HK-2 (cell line): ENCODE data around the gene ADGRG6.
"Not testable (repeated sequence)": the region's sequence is repeated elsewhere in the genome, so short reads cannot be mapped to it uniquely, and the experiment has no call there.

Experiments
- DNase-seq: peaks from one replicate; pipeline ENCODE4 v3.0.0-alpha.2; 2018; ENCODE audit not compliant: unreplicated experiment

ADGRG6 gene

DNA sequence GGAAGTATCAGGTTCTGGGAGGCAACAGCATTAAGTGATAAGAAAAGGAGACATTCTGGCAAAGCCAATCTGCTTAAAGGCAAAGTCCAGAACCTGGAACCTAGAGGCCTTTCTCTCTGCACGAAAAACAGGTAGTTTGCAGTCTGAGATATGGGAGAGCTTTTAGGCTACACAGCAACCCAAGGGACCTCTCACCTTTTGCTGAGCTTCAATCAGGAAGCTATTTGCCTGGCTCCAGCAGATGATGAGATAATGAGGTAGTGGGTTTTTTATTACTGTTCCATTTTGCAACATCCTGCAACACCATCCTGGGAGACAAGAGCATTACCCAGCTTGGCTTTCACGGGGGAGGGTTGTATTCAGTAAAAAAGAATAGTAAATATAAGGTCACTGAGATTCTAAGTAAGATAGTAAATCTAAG is 143.1 kb downstream of the ADGRG6 start:
- DNase-seq, result no peak

DNA sequence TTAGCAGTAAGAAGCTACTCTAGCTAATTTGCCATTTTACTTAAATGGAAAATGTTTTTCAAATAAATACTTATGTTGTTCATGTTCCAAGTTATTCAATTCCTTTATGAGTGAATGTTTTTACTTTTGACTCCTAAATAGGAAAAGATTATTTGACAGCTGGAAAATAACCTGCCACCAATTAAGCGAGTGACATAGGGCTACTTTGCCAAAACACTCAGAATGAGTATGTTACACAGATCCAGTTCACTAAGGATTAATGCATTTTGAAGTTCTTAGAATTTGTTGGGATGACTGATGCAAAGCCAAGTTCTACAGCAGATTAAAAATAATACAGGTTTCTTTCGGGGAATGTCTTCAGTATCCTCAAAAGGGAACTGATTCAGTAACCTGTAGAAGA is 144.4 kb downstream of the ADGRG6 start:
- DNase-seq, result no peak

DNA sequence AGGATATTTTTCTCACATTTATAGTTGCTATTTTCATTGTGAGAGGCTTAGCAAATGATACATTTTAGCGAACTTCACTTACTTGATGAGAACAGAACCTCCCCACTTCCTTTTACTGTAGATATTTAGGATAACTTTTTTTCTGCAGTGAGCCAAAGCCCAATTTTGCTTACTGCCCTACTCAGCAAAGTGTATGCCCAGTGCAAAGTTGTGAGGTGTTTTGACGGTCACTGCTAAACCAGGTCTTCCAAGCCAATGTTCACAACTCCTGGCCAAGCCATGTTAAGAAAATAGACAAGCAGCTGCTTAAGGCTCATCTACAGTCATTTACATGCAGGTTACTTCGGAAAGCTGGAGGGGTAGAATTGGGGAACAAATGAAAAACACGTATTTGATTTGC is 144.8 kb downstream of the ADGRG6 start:
- DNase-seq, result no peak

DNA sequence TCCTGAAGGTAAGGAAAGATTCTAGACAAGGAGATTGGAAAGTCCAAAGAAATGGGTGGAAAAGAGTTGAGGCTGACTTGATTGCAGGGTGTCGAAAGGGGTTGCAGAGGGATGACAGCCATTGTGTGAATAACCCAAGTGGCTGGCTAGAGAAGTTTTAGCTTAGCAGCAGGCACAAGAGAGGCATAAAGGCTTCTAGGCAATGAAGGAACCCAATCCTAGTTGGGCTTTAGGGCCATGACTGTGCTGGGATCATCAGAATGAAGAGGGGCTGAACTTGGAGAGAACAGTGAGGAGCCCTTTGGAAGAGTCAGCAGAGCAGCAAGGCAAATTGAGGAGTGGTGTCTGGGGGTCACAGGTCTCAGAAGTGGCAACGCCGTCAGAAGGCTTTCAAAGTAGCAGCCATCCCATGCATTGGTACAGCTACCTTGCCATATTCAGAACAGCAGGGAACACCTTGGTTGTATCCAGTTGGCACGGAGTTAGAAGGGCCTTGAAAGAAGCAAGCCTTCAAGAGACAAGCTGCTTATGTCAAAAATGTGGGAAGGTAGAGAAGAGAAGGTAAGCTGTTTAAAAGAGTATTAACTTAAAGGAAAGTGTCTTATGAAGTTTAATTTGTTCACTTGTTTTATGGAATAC is 146.4 kb downstream of the ADGRG6 start:
- DNase-seq, result no peak

DNA sequence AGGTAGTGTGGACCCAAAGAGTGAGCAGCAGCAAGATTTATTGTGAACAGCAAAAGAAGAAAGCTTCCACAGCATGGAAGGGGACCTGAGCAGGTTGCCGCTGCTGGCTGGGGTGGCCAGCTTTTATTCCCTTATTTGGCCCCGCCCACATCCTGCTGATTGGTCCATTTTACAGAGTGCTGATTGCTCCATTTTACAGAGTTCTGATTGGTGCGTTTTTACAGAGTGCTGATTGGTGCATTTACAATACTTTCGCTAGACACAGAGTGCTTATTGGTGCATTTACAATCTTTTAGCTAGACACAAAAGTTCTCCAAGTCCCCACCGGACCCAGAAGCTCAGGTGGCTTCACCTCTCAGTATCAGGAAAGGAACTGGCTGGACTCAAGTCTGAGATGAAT is 149.0 kb downstream of the ADGRG6 start:
- DNase-seq, result not testable (repeated sequence)

DNA sequence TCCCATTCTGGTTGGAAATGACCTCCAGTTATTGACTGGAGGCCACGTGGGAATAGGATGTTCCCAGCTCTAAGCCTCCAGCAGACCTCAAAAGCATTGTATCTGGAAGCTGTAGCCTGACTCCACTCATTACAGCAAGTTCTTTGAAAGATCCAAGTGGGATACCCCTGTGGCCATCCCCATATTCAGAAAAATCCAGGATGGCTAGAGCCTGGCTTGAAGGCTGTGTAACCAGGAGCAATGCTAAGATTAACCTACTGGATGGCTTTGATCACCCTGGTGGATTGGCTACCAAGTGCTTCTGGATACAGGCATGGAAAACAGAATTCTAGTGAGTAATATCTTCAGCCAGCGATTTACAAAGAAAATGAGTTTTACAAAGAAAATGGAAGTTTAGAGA is 151.2 kb downstream of the ADGRG6 start:
- no peak for DNase-seq

DNA sequence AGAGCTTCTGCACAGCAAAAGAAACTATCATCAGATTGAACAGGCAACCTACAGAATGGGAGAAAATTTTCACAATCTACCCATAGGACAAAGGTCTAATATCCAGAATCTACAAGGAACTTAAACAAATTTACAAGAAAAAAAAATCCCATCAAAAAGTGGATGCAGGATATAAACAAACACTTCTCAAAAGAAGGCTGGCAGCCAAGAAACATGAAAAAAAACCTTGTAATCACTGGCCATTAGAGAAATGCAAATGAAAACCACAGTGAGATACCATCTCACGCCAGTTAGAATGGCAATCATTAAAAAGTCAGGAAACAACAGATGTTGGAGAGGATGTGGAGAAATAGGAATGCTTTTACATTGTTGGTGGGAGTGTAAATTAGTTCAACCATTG is 152.4 kb downstream of the ADGRG6 start:
- not testable (repeated sequence) for DNase-seq

DNA sequence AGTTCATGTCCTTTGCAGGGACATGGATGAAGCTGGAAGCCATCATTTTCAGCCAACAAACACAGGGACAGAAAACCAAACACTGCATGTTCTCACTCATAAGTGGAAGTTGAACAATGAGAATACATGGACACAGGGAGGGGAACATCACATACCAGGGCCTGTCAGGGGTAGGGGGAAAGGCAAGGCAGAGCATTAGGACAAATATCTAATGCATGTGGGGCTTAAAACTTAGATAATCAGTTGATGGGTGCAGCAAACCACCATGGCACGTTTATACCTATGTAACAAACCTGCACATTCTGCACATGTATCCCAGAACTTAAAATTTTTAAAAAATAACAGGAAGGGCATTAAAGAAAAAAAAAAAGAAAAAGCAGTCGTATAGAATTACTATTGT is 153.0 kb downstream of the ADGRG6 start:
- not testable (repeated sequence) for DNase-seq

DNA sequence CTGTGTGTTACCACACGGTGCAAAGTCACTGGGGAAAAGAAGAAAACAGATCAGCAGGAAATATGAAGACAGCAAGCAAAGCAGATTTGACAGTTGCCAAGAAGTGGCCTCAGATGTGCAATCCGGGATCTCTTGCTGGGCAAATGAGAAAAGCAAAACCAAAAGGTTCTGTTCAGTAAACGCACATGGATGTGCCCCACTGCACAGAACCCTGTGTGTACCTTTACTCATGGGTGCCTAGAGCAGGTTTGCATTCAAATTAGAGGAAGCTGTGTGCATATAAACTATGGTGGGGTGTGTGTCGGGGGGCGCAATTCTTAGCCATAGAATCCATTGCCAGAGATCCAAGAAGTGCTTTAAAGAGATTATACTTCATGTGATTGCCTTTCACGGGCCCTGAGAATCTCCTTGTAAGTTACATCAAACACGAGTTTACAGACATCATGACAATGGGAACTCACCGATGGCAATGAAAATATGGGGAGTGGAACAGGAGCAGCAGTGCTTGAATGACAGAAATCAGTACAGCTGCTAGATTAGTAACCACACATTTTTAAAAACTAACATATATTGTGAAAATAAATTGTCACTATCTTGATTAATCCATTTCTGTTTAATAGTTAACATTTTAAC is 154.3 kb downstream of the ADGRG6 start:
- DNase-seq, result no peak

DNA sequence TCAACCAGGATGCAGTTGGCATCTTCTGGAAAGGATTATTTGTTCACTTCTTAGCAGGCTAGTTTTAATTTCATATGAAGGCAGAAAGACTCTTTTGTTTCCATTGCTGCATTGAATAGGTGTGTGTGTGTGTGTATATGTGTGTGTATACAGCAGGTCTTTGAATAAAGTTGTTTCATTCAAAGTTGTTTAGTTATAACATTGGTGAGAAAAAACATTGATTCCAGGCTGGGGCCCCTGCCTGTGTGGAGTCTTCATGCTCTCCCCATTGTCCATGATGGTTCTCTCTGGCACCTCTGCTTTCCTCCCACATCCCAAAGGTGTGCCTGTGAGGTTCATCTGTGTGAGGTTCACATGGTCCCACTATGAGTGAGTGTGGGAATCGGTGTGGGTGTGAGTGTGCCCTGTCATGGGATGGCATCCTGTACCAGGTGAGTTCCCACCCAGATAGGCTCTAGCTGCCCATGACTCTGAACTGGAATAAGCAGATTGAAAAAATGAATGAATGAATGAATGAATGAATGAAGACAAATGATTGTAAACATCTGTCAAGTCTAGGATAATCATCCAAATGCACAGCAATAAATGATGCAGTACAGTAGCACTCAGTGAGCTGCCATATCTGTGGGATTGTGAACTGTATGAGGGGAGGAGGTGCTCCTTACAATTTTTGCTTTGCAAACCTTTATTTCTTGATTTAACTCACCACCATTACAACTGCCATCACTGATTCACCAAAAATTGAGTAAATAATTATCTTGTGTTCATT is 156.0 kb downstream of the ADGRG6 start:
- DNase-seq, result no peak

DNA sequence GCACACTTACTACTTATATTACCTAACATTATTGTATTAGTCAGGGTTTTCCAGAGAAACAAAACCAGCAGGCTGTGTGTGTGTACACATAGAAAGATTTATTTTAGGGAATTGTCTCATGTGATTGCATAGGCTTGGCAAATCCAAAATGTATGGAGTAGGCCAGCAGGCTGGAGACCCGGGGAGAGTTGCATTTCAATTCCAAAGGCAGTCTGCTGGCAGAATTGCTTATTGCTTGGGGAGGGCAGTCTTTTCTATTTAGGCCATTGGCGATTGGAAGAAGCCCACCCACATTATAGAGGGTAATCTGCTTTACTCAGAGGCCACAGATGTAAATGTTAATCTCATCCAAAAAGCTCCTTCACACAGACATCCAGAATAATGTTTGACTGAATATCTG is 157.0 kb downstream of the ADGRG6 start:
- no peak for DNase-seq

DNA sequence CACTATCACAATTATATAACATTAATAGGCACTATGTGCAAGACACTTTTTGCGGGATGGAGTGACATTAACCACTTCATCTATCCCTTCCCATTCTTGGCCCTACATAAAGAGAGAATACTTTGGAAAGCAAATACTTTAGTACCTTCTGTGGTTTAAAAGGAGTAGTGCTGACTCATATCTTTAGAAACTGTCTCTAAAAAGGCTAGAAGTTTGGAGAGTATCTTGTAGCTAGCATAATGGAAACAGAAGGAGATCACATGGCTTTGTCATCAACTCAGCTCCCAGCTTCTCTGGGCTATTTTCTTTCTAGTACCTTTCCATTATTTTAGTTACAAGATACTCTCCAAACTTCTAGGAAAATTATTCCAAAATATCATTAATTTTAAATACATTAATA is 157.5 kb downstream of the ADGRG6 start:
- no peak for DNase-seq

DNA sequence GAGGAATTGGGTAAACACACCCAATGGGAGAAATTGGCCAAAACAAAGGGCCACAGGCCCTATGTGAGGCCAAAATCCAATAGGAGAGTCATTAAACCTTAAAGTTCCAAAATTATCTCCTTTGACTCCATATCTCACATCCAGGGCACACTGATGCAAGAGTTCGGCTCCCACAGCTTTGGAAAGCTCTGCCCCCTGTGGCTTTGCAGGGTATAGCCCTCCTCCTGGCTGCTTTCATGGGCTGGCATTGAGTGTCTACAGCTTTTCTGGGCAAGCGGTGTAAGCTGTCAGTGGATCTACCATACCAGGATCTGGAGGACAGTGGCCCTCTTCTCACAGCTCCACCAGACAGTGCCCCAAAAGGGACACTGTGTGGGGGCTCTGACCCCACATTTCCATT is 160.5 kb downstream of the ADGRG6 start:
- DNase-seq, result no peak

DNA sequence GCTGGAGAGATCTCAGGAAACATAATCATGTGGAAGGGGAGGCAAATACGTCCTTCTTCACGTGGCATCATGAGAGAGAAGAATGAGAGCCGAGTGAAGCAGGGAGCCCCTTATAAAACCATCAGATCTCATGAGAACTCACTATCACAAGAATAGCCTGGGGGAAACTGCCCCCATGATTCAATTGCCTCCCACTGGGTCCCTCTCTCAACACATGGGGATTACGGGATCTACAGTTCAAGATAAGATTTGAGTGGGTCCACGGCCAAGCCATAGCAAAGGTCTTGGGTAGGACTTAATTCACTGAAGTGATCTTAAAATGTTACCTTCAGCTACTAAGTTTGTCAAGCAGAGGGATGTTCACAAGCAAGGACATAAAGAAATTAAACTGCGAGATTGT is 162.2 kb downstream of the ADGRG6 start:
- no peak for DNase-seq

DNA sequence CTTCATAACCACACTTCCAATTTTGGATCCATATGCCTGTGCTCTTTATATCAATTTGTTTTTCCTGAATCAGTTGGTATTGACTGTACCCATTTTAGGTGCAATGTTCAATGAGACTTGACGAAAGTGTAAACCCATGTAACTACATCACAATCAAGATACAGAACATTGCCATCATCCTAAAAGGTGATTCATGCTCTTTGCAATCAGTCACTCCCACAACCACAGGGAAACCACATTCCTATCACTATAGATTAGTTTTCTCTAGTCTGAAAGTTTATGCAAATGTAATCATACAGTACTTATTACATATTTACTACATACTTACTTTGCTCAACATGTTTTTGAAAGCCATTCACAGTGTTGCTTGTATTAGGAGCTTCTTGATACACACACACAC is 167.4 kb downstream of the ADGRG6 start:
- DNase-seq, result no peak

DNA sequence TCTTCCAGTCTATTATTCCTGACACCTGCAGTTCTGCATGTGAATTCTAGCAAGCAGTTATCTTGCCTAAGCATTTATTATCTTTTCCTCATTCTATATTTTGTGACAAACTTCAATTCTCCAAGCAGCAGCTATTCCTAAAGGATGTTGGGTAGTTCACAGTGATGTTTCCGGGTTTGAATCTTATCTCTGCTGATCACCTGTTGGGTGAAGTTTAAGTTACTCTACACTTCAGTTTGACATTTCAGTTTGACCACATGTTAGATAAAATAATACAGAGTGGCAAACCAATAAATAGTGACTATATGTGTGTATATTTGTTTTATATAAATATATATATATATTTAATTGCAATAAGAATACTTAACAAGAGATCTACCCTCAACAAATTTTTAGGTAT is 168.6 kb downstream of the ADGRG6 start:
- no peak for DNase-seq

DNA sequence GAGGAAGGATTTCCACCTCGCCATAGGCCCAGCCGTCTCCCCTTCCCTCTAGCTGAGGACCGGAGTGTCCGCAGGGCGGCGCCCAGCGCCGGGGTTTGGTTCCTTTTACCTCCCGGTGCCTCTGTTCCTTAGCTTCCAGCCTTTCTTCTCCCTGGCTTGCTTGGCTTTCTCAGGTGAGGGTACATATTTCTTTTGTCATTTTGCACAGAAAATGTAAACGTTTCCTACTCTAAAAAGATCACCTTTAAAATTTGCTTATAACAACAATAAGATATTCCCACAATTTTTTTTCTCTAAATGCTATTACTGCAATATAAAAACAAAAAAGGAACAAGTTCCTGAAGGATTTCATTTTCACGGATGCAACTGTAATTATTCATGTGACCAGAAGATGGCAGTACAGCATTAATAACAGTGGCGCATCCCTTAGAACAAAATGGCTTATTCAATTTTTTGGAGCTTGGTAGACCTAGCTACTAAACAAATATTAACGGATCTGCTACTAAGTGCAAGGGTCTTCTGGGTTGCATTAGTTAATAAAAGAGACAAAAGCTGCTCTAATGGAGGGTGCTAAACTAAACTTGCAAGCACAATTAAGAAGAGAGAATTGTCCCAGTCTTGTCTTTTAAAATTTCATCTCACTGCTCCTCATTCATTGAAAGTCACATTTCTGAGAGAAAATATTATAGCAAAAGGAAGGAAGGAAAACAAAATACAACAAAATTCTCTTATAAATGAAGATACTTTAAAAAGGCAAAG is 172.9 kb downstream of the ADGRG6 start:
- DNase-seq, result peak; percentile 79

DNA sequence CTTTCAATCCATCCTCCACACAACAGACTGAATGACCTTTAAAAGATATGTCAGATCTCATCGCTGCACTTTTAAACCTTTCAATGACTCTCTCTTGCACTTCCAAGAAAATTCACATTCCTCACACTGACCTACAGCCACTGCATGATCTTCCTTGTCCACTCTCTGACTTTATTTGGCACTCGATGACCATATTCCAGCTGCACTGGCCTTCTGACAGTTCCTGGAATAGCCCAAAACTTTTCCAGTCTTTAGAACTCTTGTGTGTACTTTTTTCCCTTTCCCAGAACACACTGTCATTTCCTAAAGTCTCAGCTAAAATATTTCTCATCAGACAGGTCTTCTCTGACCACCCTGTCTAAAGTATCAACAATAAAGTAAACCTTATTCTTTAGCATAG is 174.6 kb downstream of the ADGRG6 start:
- no peak for DNase-seq

DNA sequence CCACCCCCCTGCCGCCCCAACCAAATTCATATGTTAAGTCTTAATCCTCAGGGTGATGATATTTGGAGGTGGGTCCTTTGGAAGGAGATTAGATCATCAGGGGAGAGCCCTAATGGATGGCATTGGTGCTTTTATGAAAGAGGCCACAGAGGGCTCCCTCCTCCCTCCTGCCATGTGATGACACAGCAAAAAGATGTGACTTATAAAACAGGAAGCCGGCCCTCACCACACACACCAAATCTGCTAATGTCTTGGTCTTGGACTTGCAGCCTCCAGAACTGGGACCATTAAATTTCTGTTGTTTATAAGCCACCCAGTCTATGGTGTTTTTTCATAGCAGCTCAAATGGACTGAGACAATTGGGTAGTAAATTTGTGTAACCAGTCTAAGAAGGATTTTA is 176.3 kb downstream of the ADGRG6 start:
- peak; percentile 38 for DNase-seq

DNA sequence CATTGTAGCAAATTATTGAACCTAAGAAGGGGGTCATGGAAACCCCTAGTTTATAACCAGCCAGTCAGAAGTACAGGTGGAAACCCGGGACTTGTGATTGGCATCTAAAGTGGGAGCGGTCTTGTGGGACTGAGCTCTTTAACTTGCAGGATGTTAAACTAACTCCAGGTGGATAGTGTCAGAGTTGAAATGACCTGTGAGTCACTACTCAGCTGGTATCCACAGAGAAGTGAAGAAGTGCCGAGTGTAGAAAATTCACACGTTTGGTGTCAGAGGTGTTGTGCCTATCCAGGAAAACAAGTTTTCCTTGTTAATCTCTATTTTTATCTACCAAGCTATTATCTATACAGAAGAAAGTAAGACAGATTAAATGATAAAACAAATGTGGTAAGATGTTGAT is 179.7 kb downstream of the ADGRG6 start:
- no peak for DNase-seq

DNA sequence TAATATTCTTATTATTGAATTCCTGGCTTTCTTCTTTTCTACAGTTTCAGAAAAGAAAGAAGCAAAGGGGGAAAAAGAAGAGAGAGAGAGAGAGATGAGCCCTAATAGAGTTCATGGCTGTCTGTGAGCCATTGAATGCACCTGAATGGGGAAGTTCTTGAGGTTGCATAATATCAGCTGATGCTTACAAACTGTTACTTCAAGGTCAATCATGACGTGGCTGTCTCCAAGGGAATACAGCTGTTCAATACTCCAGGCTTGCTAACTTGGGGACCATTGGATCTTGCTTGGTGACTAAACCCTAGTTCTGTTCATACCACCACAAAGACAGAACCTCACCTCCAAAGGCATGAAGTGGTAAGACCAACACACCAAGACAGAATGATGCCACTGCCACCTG is 180.4 kb downstream of the ADGRG6 start:
- no peak for DNase-seq

DNA sequence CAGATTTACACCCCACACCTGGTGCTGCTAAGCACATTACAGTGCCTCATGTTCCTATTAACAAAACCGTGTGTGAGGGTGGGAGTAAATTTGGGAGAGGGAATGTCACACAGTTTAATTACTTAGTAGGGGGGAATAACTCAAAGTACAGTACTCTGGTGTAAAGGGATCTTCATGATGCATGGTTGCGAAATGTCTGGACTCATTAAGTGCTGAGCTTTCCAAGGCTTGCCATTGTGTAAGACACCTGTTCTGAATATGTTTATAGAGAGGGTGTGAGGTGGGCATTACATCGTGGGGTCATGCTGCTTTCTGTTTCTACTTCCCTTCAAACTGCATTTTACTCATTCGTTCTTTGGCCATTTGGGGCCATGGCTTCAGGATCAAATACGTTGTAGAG is 181.2 kb downstream of the ADGRG6 start:
- no peak for DNase-seq

DNA sequence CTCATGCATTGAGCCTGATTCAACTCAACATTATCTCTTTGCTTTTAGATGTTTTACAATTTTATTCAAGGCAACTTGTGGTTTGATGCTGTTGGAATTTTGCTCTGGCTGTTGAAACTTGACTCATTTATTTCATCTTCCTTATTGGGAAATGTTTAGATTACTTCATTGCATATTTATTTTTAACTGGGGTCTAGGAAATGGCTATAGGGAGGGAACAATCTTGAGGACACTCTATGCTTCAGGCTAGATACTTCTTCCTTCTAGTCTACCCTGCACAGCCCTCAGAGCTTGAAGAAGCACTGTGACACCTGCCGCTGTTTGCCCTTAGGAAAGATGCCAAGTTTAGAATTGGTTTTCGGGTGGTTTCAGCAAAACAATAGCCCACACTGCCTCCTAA is 183.4 kb downstream of the ADGRG6 start:
- DNase-seq, result no peak
